OCI-LY7 (cell line): ENCODE results near the gene VAV1. TPM values are rescaled to one million over a fixed set of nuclear protein-coding genes. Genes with fewer than 3 reads are reported as not detected.

Source experiments
- BruUV-seq: library from RNA; stranded (reverse); fragments of 400-500 nt; replicated peaks from 2 replicates; lab custom pipeline; 2021; lab: Mats Ljungman, UMichigan
- CTCF ChIA-PET: fragments of 300-600 bp; sonication (Branson Sonifier 250); formaldehyde crosslinking; loops from one replicate; lab custom pipeline; 2022; ENCODE audit warnings: antibody characterized with exemption; ENCODE audit not compliant: unreplicated experiment; lab: Charles Lee
- POLR2A ChIA-PET: fragments of 300-600 bp; sonication (Branson Sonifier 250); formaldehyde crosslinking; loops from one replicate; lab custom pipeline; 2022; ENCODE audit warnings: antibody characterized with exemption; lab: Charles Lee
- DNase-seq: peaks from one replicate; pipeline ENCODE4 v3.0.0-alpha.2; 2015; ENCODE audit warnings: low spot score
- H2AFZ ChIP-seq: fragments of 200-600 bp; sonication (generic), shearing (Covaris generic); 2 replicates; pipeline ENCODE4 v1.6.1; 2014; ENCODE audit warnings: mild to moderate bottlenecking, antibody characterized with exemption, low read length, moderate library complexity
- H3K27ac ChIP-seq: fragments of 200-600 bp; sonication (generic); 2 replicates; pipeline ENCODE4 v1.5.1; 2014; ENCODE audit warnings: mixed run types, low read depth, mild to moderate bottlenecking, moderate library complexity, low read length, inconsistent platforms; ENCODE audit not compliant: poor library complexity, severe bottlenecking
- H3K36me3 ChIP-seq: fragments of 200-600 bp; sonication (generic); 2 replicates; pipeline ENCODE4 v1.6.1; 2014; ENCODE audit warnings: mild to moderate bottlenecking, antibody characterized with exemption, low read length, moderate library complexity, mixed read lengths; ENCODE audit not compliant: insufficient read depth
- H3K4me1 ChIP-seq: fragments of 200-600 bp; sonication (generic); 2 replicates; pipeline ENCODE4 v1.5.1; 2014; ENCODE audit warnings: mild to moderate bottlenecking, low read length; ENCODE audit not compliant: insufficient read depth, poor library complexity, severe bottlenecking
- H3K4me2 ChIP-seq: fragments of 200-600 bp; sonication (generic); 2 replicates; pipeline ENCODE4 v1.6.1; 2014; ENCODE audit warnings: mild to moderate bottlenecking, low read length
- H3K4me3 ChIP-seq: fragments of 200-600 bp; sonication (generic); 2 replicates; pipeline ENCODE4 v1.5.1; 2014; ENCODE audit warnings: mild to moderate bottlenecking, low read depth, low read length; ENCODE audit not compliant: poor library complexity, severe bottlenecking
- H3K79me2 ChIP-seq: fragments of 200-600 bp; sonication (generic); 2 replicates; pipeline ENCODE4 v1.6.1; 2016; ENCODE audit warnings: low read depth, mild to moderate bottlenecking, low read length, moderate library complexity, mixed read lengths; ENCODE audit not compliant: insufficient read depth
- H3K9me2 ChIP-seq: fragments of 200-600 bp; sonication (generic); 2 replicates; pipeline ENCODE4 v1.6.1; 2016; ENCODE audit warnings: mild to moderate bottlenecking, low read length, mixed read lengths; ENCODE audit not compliant: insufficient read depth
- H3K9me3 ChIP-seq: fragments of 200-600 bp; sonication (generic); 2 replicates; pipeline ENCODE4 v1.6.1; 2014; ENCODE audit warnings: mild to moderate bottlenecking, mixed run types, low read length, mixed read lengths
- H4K20me1 ChIP-seq: fragments of 200-600 bp; sonication (generic); 2 replicates; pipeline ENCODE4 v1.6.1; 2014; ENCODE audit warnings: mild to moderate bottlenecking, antibody characterized with exemption, low read length, moderate library complexity, mixed read lengths; ENCODE audit not compliant: insufficient read depth
- EZH2phosphoT487 ChIP-seq: fragments of 200-600 bp; sonication (generic); IDR thresholded peaks from 2 replicates; pipeline ENCODE4 v1.6.1; 2018; ENCODE audit warnings: low read depth, borderline replicate concordance, mild to moderate bottlenecking, mixed run types, antibody characterized with exemption, low read length, moderate library complexity, mixed read lengths
- intact Hi-C: fragments of 100-400 bp; cut with micrococcal nuclease; formaldehyde crosslinking; loops from one replicate; pipeline ENCODE4 v1.10.0; 2022; ENCODE audit not compliant: unreplicated experiment
- total RNA-seq, 2 experiments: library from RNA; depleted of rRNA in 1 of 2; stranded (reverse); fragments of >200 nt in 1 of 2; shearing (Covaris generic) in 1 of 2; gene quantifications; 2 replicates each; pipeline ENCODE4 v1.2.3, GENCODE V29; 2014 to 2022
- TF ChIP-seq, protein P1 (sequence below): fragments of 200-600 bp; sonication (generic); conservative IDR thresholded peaks from 2 replicates; pipeline ENCODE4 v1.5.1; 2014; ENCODE audit warnings: mild to moderate bottlenecking, antibody characterized with exemption, low read length, moderate library complexity, mixed read lengths

The VAV1 gene
- total RNA-seq, 2 experiments from 2014 or later = 90.7 to 107 TPM

DNA sequence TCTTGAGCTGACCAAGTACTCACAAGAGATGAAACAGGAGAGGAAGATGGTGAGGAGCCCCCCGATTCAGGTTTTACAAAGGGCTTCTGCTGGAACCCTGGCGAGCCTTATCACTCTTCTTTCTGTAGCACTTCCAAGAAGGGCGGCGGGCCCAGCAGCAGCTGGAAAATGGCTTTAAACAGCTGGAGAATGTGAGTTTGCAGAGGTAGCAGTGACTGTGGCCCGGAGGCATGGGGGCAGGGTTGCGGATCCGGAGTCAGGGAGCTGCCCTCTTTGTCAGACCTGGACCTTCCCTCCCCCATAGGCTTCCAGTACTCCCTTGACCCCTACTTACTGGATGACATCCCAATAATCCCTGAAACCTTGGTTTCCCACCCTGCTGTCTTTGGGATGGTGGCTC lies 29.4 kb upstream of the VAV1 start:
- no peak overlapping the region for H3K4me2 ChIP-seq
- peaks cover 37% of the 10 kb centered on the region for H3K4me1 ChIP-seq
- CTCF ChIA-PET = interaction anchor here (0.6 kb wide), 1 partner anchor 70 kb away, joined by 3 read pairs; no protein-coding TSS in a partner anchor
- no TSS peak for BruUV-seq
- intact Hi-C loops = no loop called here
- no peak overlapping the region for H2AFZ ChIP-seq
- TF ChIP-seq, protein P1, sequence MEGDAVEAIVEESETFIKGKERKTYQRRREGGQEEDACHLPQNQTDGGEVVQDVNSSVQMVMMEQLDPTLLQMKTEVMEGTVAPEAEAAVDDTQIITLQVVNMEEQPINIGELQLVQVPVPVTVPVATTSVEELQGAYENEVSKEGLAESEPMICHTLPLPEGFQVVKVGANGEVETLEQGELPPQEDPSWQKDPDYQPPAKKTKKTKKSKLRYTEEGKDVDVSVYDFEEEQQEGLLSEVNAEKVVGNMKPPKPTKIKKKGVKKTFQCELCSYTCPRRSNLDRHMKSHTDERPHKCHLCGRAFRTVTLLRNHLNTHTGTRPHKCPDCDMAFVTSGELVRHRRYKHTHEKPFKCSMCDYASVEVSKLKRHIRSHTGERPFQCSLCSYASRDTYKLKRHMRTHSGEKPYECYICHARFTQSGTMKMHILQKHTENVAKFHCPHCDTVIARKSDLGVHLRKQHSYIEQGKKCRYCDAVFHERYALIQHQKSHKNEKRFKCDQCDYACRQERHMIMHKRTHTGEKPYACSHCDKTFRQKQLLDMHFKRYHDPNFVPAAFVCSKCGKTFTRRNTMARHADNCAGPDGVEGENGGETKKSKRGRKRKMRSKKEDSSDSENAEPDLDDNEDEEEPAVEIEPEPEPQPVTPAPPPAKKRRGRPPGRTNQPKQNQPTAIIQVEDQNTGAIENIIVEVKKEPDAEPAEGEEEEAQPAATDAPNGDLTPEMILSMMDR = no peak
- no peak for TF ChIP-seq EZH2phosphoT487
- H3K27ac ChIP-seq = no peak overlapping the region
- DNase-seq = no peak
- POLR2A ChIA-PET = no interaction called here
- H3K9me3 ChIP-seq = no peaks in the 10 kb centered on the region
- no peaks in the 10 kb centered on the region for H4K20me1 ChIP-seq
- no peaks in the 10 kb centered on the region for H3K79me2 ChIP-seq
- H3K4me3 ChIP-seq = no peak overlapping the region
- no peaks in the 10 kb centered on the region for H3K9me2 ChIP-seq
- H3K36me3 ChIP-seq = peaks cover 18% of the 10 kb centered on the region

DNA sequence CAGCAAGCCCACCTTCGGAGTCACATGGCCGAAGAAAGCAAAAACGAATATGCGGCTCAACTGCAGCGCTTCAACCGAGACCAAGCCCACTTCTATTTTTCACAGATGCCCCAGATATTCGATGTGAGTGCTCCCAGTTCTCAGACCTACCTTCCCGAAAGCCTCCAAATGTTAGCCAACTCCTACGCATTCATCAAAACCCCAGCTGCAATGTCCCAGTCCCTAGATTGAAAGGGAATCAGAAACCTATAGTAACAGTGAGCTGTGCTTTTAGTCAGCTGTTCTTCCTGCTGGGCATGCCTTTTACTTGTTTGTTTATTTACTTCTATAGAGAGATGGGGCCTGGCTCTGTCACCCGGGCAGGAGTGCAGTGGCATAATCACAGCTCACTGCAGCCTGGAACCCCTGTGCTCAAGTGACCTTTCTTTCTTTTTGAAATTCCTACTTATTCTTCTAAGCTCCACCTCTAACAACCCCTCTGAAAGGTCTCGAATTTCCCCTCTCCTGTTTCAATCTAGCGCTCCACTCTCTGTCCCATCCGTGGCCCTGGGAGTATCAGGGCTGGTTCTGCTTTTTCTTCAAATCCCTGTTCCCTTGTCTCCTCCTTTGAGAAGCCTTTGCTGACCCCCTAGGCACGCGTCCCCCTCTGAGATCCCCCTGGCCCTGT lies 28.7 kb upstream of the VAV1 start:
- Histone ChIP-seq H3K4me2 (no peak overlapping the region), H3K9me2 (no peaks in the 10 kb centered on the region), H3K4me1 (peaks cover 29% of the 10 kb centered on the region), H4K20me1 (no peaks in the 10 kb centered on the region), H3K9me3 (no peaks in the 10 kb centered on the region), H3K27ac (no peak overlapping the region), H2AFZ (no peak overlapping the region), H3K4me3 (no peak overlapping the region), H3K36me3 (peaks cover 21% of the 10 kb centered on the region), H3K79me2 (no peaks in the 10 kb centered on the region)
- ChIA-PET POLR2A (interaction anchor here (0.6 kb wide), 1 partner anchor 45 kb away, joined by 3 read pairs; no protein-coding TSS in a partner anchor), CTCF (no interaction called here)
- intact Hi-C loops = no loop called here
- no peak for DNase-seq
- TF ChIP-seq EZH2phosphoT487 = no peak
- TF ChIP-seq, protein P1 = no peak
- no TSS peak for BruUV-seq
